HEK293 (cell line): ENCODE measurements around the gene FSTL4.

Source experiments
- CTCF ChIA-PET: fragments of 350-600 bp; formaldehyde crosslinking; extraction: SDS; loops from one replicate; lab custom pipeline; 2021; ENCODE audit warnings: antibody characterized with exemption; lab: Yijun Ruan, JAX
- POLR2A ChIA-PET: fragments of 300-600 bp; formaldehyde crosslinking; extraction: SDS; loops from one replicate; lab custom pipeline; 2020; ENCODE audit warnings: antibody characterized with exemption, inconsistent platforms; lab: Yijun Ruan, JAX
- H3K27ac ChIP-seq: fragments of 200-500 bp; sonication (Bioruptor generic); 2 replicates; pipeline ENCODE4 v1.5.1; 2014; ENCODE audit warnings: low read depth, low read length, control low read depth, inconsistent platforms; ENCODE audit errors: extremely low read depth
- H3K36me3 ChIP-seq, 2 experiments: fragments of 200-500 bp in 1 of 2; sonication (Bioruptor generic) in 1 of 2; 1 replicate in 1 of 2; 2 replicates in 1 of 2; pipeline ENCODE4 v1.5.1; 2014 to 2017; ENCODE audit warnings: inconsistent platforms in 2 of 2, low read length in 2 of 2; ENCODE audit not compliant: control insufficient read depth in 2 of 2, insufficient read depth in 1 of 2
- H3K4me1 ChIP-seq: fragments of 200-500 bp; sonication (Bioruptor generic); 2 replicates; pipeline ENCODE4 v1.5.1; 2014; ENCODE audit warnings: mild to moderate bottlenecking, low read length, inconsistent platforms; ENCODE audit not compliant: control insufficient read depth, insufficient read depth
- H3K4me3 ChIP-seq: 2 replicates; pipeline ENCODE4 v1.5.1; 2011; ENCODE audit warnings: low read depth, mild to moderate bottlenecking, control low read depth, low read length, moderate library complexity
- H3K9me3 ChIP-seq: fragments of 200-500 bp; sonication (Bioruptor generic); 2 replicates; pipeline ENCODE4 v1.5.1; 2014; ENCODE audit warnings: low read depth, low read length, inconsistent platforms; ENCODE audit not compliant: control insufficient read depth, insufficient read depth
- ATF2 ChIP-seq: fragments of 450-650 bp; formaldehyde crosslinking; IDR thresholded peaks from 2 replicates; pipeline ENCODE4 v1.5.1; 2016; ENCODE audit warnings: missing biosample characterization, missing genetic modification characterization, low read depth
- MZF1 ChIP-seq: fragments of 450-650 bp; formaldehyde crosslinking; IDR thresholded peaks from 2 replicates; pipeline ENCODE4 v1.5.1; 2017; ENCODE audit warnings: missing biosample characterization, missing genetic modification characterization, borderline replicate concordance
- ZBTB10 ChIP-seq: fragments of 450-650 bp; formaldehyde crosslinking; IDR thresholded peaks from 2 replicates; pipeline ENCODE4 v1.5.1; 2016; ENCODE audit warnings: missing biosample characterization, missing genetic modification characterization
- ZNF121 ChIP-seq: fragments of 450-650 bp; formaldehyde crosslinking; IDR thresholded peaks from 2 replicates; pipeline ENCODE4 v1.5.1; 2016; ENCODE audit warnings: missing biosample characterization, missing genetic modification characterization
- ZNF169 ChIP-seq: fragments of 450-650 bp; formaldehyde crosslinking; IDR thresholded peaks from 2 replicates; pipeline ENCODE4 v1.5.1; 2016; ENCODE audit warnings: missing biosample characterization, missing genetic modification characterization
- ZNF23 ChIP-seq: fragments of 450-650 bp; formaldehyde crosslinking; IDR thresholded peaks from 2 replicates; pipeline ENCODE4 v1.5.1; 2016; ENCODE audit warnings: missing biosample characterization, missing genetic modification characterization, borderline replicate concordance
- ZNF292 ChIP-seq: fragments of 450-650 bp; formaldehyde crosslinking; IDR thresholded peaks from 2 replicates; pipeline ENCODE4 v1.5.1; 2016; ENCODE audit warnings: low read depth, missing biosample characterization, missing genetic modification characterization, borderline replicate concordance
- ZNF302 ChIP-seq: fragments of 450-650 bp; formaldehyde crosslinking; IDR thresholded peaks from 2 replicates; pipeline ENCODE4 v1.5.1; 2016; ENCODE audit warnings: missing biosample characterization, missing genetic modification characterization, low read depth
- ZNF366 ChIP-seq: fragments of 450-650 bp; formaldehyde crosslinking; conservative IDR thresholded peaks from 2 replicates; pipeline ENCODE4 v1.5.1; 2016; ENCODE audit warnings: missing biosample characterization, missing genetic modification characterization
- ZNF449 ChIP-seq: fragments of 450-650 bp; formaldehyde crosslinking; IDR thresholded peaks from 2 replicates; pipeline ENCODE4 v1.5.1; 2017; ENCODE audit warnings: missing biosample characterization, mild to moderate bottlenecking, missing genetic modification characterization, moderate library complexity
- ZNF514 ChIP-seq: fragments of 450-650 bp; formaldehyde crosslinking; IDR thresholded peaks from 2 replicates; pipeline ENCODE4 v1.5.1; 2016; ENCODE audit warnings: missing biosample characterization, missing genetic modification characterization
- ZNF544 ChIP-seq: fragments of 450-650 bp; formaldehyde crosslinking; IDR thresholded peaks from 2 replicates; pipeline ENCODE4 v1.5.0; 2017; ENCODE audit warnings: missing biosample characterization, missing genetic modification characterization
- ZNF626 ChIP-seq: fragments of 450-650 bp; sonication (Bioruptor Pico); formaldehyde crosslinking; IDR thresholded peaks from 2 replicates; pipeline ENCODE4 v1.5.1; 2018; ENCODE audit warnings: missing biosample characterization, missing genetic modification characterization, inconsistent platforms
- ZNF677 ChIP-seq: fragments of 450-650 bp; IDR thresholded peaks from 2 replicates; pipeline ENCODE4 v1.5.0; 2018; ENCODE audit warnings: missing biosample characterization, mild to moderate bottlenecking, missing genetic modification characterization, moderate library complexity
- ZNF747 ChIP-seq: fragments of 450-650 bp; formaldehyde crosslinking; IDR thresholded peaks from 2 replicates; pipeline ENCODE4 v1.5.1; 2016; ENCODE audit warnings: missing biosample characterization, missing genetic modification characterization
- ZNF777 ChIP-seq: fragments of 450-650 bp; formaldehyde crosslinking; IDR thresholded peaks from 2 replicates; pipeline ENCODE4 v1.5.1; 2017; ENCODE audit warnings: missing biosample characterization, missing genetic modification characterization, borderline replicate concordance
- ZNF791 ChIP-seq: fragments of 450-650 bp; formaldehyde crosslinking; IDR thresholded peaks from 2 replicates; pipeline ENCODE4 v1.5.1; 2016; ENCODE audit warnings: missing biosample characterization, missing genetic modification characterization
- ZSCAN23 ChIP-seq: fragments of 450-650 bp; formaldehyde crosslinking; IDR thresholded peaks from 2 replicates; pipeline ENCODE4 v1.5.1; 2016; ENCODE audit warnings: missing biosample characterization, missing genetic modification characterization
- ZSCAN4 ChIP-seq: fragments of 450-650 bp; formaldehyde crosslinking; IDR thresholded peaks from 2 replicates; pipeline ENCODE4 v1.5.1; 2017; ENCODE audit warnings: missing biosample characterization, missing genetic modification characterization
- TF ChIP-seq, protein P1 (sequence below): fragments of 450-650 bp; formaldehyde crosslinking; IDR thresholded peaks from 2 replicates; pipeline ENCODE4 v1.5.1; 2016; ENCODE audit warnings: missing biosample characterization, missing genetic modification characterization, low read depth
- TF ChIP-seq, protein P2 (sequence below): fragments of 450-650 bp; formaldehyde crosslinking; IDR thresholded peaks from 2 replicates; pipeline ENCODE4 v1.5.1; 2016; ENCODE audit warnings: missing biosample characterization, missing genetic modification characterization

FSTL4 gene

GRCh38 chr5:133429046-133429445 is 183.3 kb downstream of the FSTL4 start (continued):
- TF ChIP-seq, protein P1, sequence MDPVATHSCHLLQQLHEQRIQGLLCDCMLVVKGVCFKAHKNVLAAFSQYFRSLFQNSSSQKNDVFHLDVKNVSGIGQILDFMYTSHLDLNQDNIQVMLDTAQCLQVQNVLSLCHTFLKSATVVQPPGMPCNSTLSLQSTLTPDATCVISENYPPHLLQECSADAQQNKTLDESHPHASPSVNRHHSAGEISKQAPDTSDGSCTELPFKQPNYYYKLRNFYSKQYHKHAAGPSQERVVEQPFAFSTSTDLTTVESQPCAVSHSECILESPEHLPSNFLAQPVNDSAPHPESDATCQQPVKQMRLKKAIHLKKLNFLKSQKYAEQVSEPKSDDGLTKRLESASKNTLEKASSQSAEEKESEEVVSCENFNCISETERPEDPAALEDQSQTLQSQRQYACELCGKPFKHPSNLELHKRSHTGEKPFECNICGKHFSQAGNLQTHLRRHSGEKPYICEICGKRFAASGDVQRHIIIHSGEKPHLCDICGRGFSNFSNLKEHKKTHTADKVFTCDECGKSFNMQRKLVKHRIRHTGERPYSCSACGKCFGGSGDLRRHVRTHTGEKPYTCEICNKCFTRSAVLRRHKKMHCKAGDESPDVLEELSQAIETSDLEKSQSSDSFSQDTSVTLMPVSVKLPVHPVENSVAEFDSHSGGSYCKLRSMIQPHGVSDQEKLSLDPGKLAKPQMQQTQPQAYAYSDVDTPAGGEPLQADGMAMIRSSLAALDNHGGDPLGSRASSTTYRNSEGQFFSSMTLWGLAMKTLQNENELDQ = no peak
- TF ChIP-seq ZNF791 (tag by site-specific recombination) (no peak), ZNF777 (tag by site-specific recombination) (no peak), ZNF626 (tag by site-specific recombination) (no peak), ZNF677 (tag by site-specific recombination) (no peak), ZNF292 (tag by site-specific recombination) (no peak), ZSCAN4 (no peak), ZNF544 (tag by site-specific recombination) (no peak), ZNF366 (no peak)
- TF ChIP-seq, protein P2, sequence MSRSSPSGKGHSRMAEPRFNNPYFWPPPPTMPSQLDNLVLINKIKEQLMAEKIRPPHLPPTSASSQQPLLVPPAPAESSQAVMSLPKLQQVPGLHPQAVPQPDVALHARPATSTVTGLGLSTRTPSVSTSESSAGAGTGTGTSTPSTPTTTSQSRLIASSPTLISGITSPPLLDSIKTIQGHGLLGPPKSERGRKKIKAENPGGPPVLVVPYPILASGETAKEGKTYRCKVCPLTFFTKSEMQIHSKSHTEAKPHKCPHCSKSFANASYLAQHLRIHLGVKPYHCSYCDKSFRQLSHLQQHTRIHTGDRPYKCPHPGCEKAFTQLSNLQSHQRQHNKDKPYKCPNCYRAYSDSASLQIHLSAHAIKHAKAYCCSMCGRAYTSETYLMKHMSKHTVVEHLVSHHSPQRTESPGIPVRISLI (tag by site-specific recombination) = no peak

GRCh38 chr5:133428072-133428660 is 184.2 kb downstream of the FSTL4 start:
- TF ChIP-seq ZNF302 (tag by site-specific recombination) = no peak
- TF ChIP-seq ATF2 (tag by site-specific recombination) = no peak
- TF ChIP-seq ZNF514 (tag by site-specific recombination) = no peak
- TF ChIP-seq ZNF449 (tag by site-specific recombination) = no peak
- no peak for TF ChIP-seq ZNF23 (tag by site-specific recombination)
- no peak for TF ChIP-seq ZNF169 (tag by site-specific recombination)
- TF ChIP-seq ZBTB10 = no peak
- TF ChIP-seq ZSCAN23 (tag by site-specific recombination) = no peak
- TF ChIP-seq ZNF747 (tag by site-specific recombination) = no peak
- no peak for TF ChIP-seq ZNF121 (tag by site-specific recombination)
- TF ChIP-seq MZF1 = no peak
- no peaks in the 10 kb centered on the region for H3K9me3 ChIP-seq
- no peaks in the 10 kb centered on the region for H3K36me3 ChIP-seq
- ChIA-PET CTCF (interaction anchor here (0.6 kb wide), 1 partner anchor 440 kb away, joined by 4 read pairs; no protein-coding TSS in a partner anchor), POLR2A (no interaction called here)
- no peaks in the 10 kb centered on the region for H3K4me1 ChIP-seq
- no peak overlapping the region for H3K4me3 ChIP-seq
- no peak overlapping the region for H3K27ac ChIP-seq
